IMR-90 (cell line): Measurements from ENCODE around the gene EPM2AIP1. TPM values are rescaled to one million over a fixed set of nuclear protein-coding genes. Genes with fewer than 3 reads are reported as not detected.

Experiments used
- ATAC-seq: fragments of 200-7000 bp; cut with Tn5 transposase; 2 replicates; pipeline ENCODE4 v1.9.1; 2020; ENCODE audit warnings: low read depth, mild to moderate bottlenecking, moderate library complexity
- BruUV-seq: library from RNA; stranded (reverse); fragments of 400-500 nt; replicated peaks from 2 replicates; lab custom pipeline; 2021; lab: Mats Ljungman, UMichigan
- CTCF ChIA-PET: fragments of 300-600 bp; formaldehyde crosslinking; extraction: SDS; loops from one replicate; lab custom pipeline; 2021; ENCODE audit warnings: antibody characterized with exemption; lab: Yijun Ruan, JAX
- POLR2A ChIA-PET: fragments of 300-600 bp; sonication (Branson Sonifier 250); formaldehyde crosslinking; loops from one replicate; lab custom pipeline; 2022; ENCODE audit warnings: antibody characterized with exemption; ENCODE audit not compliant: unreplicated experiment; lab: Charles Lee
- DNase-seq: peaks from one replicate; pipeline ENCODE4 v3.0.0; 2013
- H2AFZ ChIP-seq: replicated peaks from 2 replicates; pipeline ENCODE3; 2013; ENCODE audit warnings: low read length, mild to moderate bottlenecking; ENCODE audit not compliant: poor library complexity
- H2AK5ac ChIP-seq: 2 replicates; pipeline ENCODE4 v1.6.1; 2013; ENCODE audit warnings: low read depth, low read length, inconsistent platforms
- H2AK9ac ChIP-seq: replicated peaks from 2 replicates; pipeline ENCODE3; 2013; ENCODE audit warnings: mild to moderate bottlenecking, low read depth, low read length, moderate library complexity; ENCODE audit not compliant: poor library complexity
- H2BK120ac ChIP-seq: 2 replicates; pipeline ENCODE4 v1.6.1; 2013; ENCODE audit warnings: low read depth, low read length, inconsistent platforms
- H2BK15ac ChIP-seq: 3 replicates; pipeline ENCODE4 v1.6.1; 2013; ENCODE audit warnings: low read depth, low read length, inconsistent platforms
- H2BK20ac ChIP-seq: 2 replicates; pipeline ENCODE4 v1.6.1; 2013; ENCODE audit warnings: low read depth, mild to moderate bottlenecking, inconsistent platforms, low read length, moderate library complexity
- H2BK5ac ChIP-seq: 2 replicates; pipeline ENCODE4 v1.6.1; 2013; ENCODE audit warnings: mild to moderate bottlenecking, low read depth, low read length, inconsistent platforms; ENCODE audit not compliant: poor library complexity, severe bottlenecking
- H3K14ac ChIP-seq: replicated peaks from 2 replicates; pipeline ENCODE4 v1.6.1; 2013; ENCODE audit warnings: low read depth, low read length, inconsistent platforms
- H3K18ac ChIP-seq: 2 replicates; pipeline ENCODE4 v1.6.1; 2013; ENCODE audit warnings: low read depth, low read length, control low read depth
- H3K23ac ChIP-seq: 2 replicates; pipeline ENCODE4 v1.6.1; 2013; ENCODE audit warnings: low read depth, low read length, inconsistent platforms
- H3K27ac ChIP-seq: 2 replicates; pipeline ENCODE4 v1.5.1; 2013; ENCODE audit warnings: mild to moderate bottlenecking, control low read depth, low read length; ENCODE audit not compliant: insufficient read depth
- H3K27me3 ChIP-seq: 2 replicates; pipeline ENCODE4 v1.6.1; 2013; ENCODE audit warnings: low read length; ENCODE audit not compliant: control insufficient read depth, insufficient read depth
- H3K36me3 ChIP-seq: 2 replicates; pipeline ENCODE4 v1.6.1; 2013; ENCODE audit warnings: low read length, mixed read lengths; ENCODE audit not compliant: control insufficient read depth, insufficient read depth
- H3K4ac ChIP-seq: 2 replicates; pipeline ENCODE4 v1.6.1; 2013; ENCODE audit warnings: low read depth, low read length, inconsistent platforms
- H3K4me1 ChIP-seq: 2 replicates; pipeline ENCODE4 v1.6.1; 2013; ENCODE audit warnings: low read length, mixed read lengths; ENCODE audit not compliant: control insufficient read depth, insufficient read depth
- H3K4me2 ChIP-seq: 2 replicates; pipeline ENCODE4 v1.6.1; 2013; ENCODE audit warnings: low read depth, mild to moderate bottlenecking, control low read depth, low read length, moderate library complexity
- H3K4me3 ChIP-seq: 2 replicates; pipeline ENCODE4 v1.5.1; 2013; ENCODE audit warnings: low read depth, mild to moderate bottlenecking, control low read depth, low read length, moderate library complexity; ENCODE audit not compliant: insufficient read depth
- H3K56ac ChIP-seq: 2 replicates; pipeline ENCODE4 v1.6.1; 2013; ENCODE audit warnings: low read length, inconsistent platforms; ENCODE audit not compliant: insufficient read depth; ENCODE audit errors: extremely low read depth
- H3K79me1 ChIP-seq, 2 experiments: 2 replicates each; pipeline ENCODE4 v1.6.1; 2013; ENCODE audit warnings: low read length in 2 of 2, inconsistent platforms in 1 of 2, low read depth in 1 of 2
- H3K9ac ChIP-seq: 2 replicates; pipeline ENCODE4 v1.6.1; 2013; ENCODE audit warnings: low read depth, low read length, control low read depth
- H3K9me1 ChIP-seq: 2 replicates; pipeline ENCODE4 v1.6.1; 2013; ENCODE audit warnings: low read length, inconsistent platforms; ENCODE audit not compliant: insufficient read depth
- H3K9me3 ChIP-seq: 2 replicates; pipeline ENCODE4 v1.6.1; 2013; ENCODE audit warnings: low read length; ENCODE audit not compliant: control insufficient read depth, insufficient read depth
- H4K20me1 ChIP-seq: 2 replicates; pipeline ENCODE4 v1.6.1; 2013; ENCODE audit warnings: low read length, inconsistent platforms; ENCODE audit not compliant: insufficient read depth
- H4K5ac ChIP-seq: 2 replicates; pipeline ENCODE4 v1.6.1; 2013; ENCODE audit warnings: mild to moderate bottlenecking, low read depth, low read length, control low read depth
- H4K8ac ChIP-seq, 2 experiments: 2 replicates each; pipeline ENCODE4 v1.6.1; 2013; ENCODE audit warnings: low read depth in 2 of 2, low read length in 2 of 2, control low read depth in 1 of 2, inconsistent platforms in 1 of 2
- H4K91ac ChIP-seq: 2 replicates; pipeline ENCODE4 v1.6.1; 2013; ENCODE audit warnings: low read depth, low read length, inconsistent platforms; ENCODE audit not compliant: insufficient read depth
- BHLHE40 ChIP-seq: fragments of 150-350 bp; IDR thresholded peaks from 2 replicates; pipeline ENCODE4 v1.6.1; 2016; ENCODE audit warnings: mild to moderate bottlenecking, low read depth, low read length
- CEBPB ChIP-seq: IDR thresholded peaks from 2 replicates; pipeline ENCODE4 v1.6.1; 2012; ENCODE audit warnings: low read depth, low read length, improper control_type of control experiment
- CHD1 ChIP-seq: IDR thresholded peaks from 2 replicates; pipeline ENCODE4 v1.6.1; 2012; ENCODE audit warnings: low read depth, low read length, improper control_type of control experiment
- ELK1 ChIP-seq: fragments of 150-350 bp; IDR thresholded peaks from 2 replicates; pipeline ENCODE4 v1.6.1; 2016; ENCODE audit warnings: low read depth, mild to moderate bottlenecking, low read length, moderate library complexity, borderline replicate concordance
- FOS ChIP-seq: fragments of 150-350 bp; IDR thresholded peaks from 2 replicates; pipeline ENCODE4 v1.6.1; 2016; ENCODE audit warnings: low read depth, low read length
- MAFK ChIP-seq: IDR thresholded peaks from 2 replicates; pipeline ENCODE4 v1.6.1; 2012; ENCODE audit warnings: low read depth, low read length, improper control_type of control experiment
- MAZ ChIP-seq: IDR thresholded peaks from 2 replicates; pipeline ENCODE4 v1.6.1; 2012; ENCODE audit warnings: low read depth, mild to moderate bottlenecking, low read length, improper control_type of control experiment, moderate library complexity, borderline replicate concordance
- MXI1 ChIP-seq: IDR thresholded peaks from 2 replicates; pipeline ENCODE4 v1.6.1; 2012; ENCODE audit warnings: low read depth, mild to moderate bottlenecking, low read length, moderate library complexity, borderline replicate concordance
- NFE2L2 ChIP-seq: fragments of 150-350 bp; IDR thresholded peaks from 2 replicates; pipeline ENCODE4 v1.6.1; 2016; ENCODE audit warnings: low read depth, mild to moderate bottlenecking, low read length
- POLR2A ChIP-seq: IDR thresholded peaks from 2 replicates; pipeline ENCODE4 v1.6.1; 2012; ENCODE audit warnings: mild to moderate bottlenecking, low read depth, low read length
- RAD21 ChIP-seq: IDR thresholded peaks from 2 replicates; pipeline ENCODE4 v1.6.1; 2012; ENCODE audit warnings: low read length, improper control_type of control experiment
- RCOR1 ChIP-seq: IDR thresholded peaks from 2 replicates; pipeline ENCODE4 v1.6.1; 2012; ENCODE audit warnings: mild to moderate bottlenecking, low read length, improper control_type of control experiment; ENCODE audit not compliant: insufficient replicate concordance
- RFX5 ChIP-seq: IDR thresholded peaks from 2 replicates; pipeline ENCODE4 v1.8.0; 2012; ENCODE audit warnings: low read depth, mild to moderate bottlenecking, low read length, moderate library complexity
- SMC3 ChIP-seq: fragments of 150-350 bp; IDR thresholded peaks from 2 replicates; pipeline ENCODE4 v1.6.1; 2016; ENCODE audit warnings: low read depth, mild to moderate bottlenecking, antibody characterized with exemption, low read length, moderate library complexity
- USF2 ChIP-seq: fragments of 150-350 bp; IDR thresholded peaks from 2 replicates; pipeline ENCODE4 v1.6.1; 2017; ENCODE audit warnings: mild to moderate bottlenecking, antibody characterized with exemption, low read length, low read depth
- WGBS, 2 experiments: methylation state at CpG; one replicate each; pipeline versions ENCODE4 v1.1.5 to v1.1.7; 2013; ENCODE audit warnings: missing lambda C conversion rate in 2 of 2; ENCODE audit not compliant: insufficient read length in 1 of 2; ENCODE audit errors: extremely low coverage in 2 of 2; 5-methylcytosine and 5-hydroxymethylcytosine counted together
- dilution Hi-C: fragments of 300-500 bp; cut with HindIII; formaldehyde crosslinking; loops from one replicate; pipeline ENCODE4 v1.14.3; 2018; ENCODE audit warnings: low sequenced_read_pairs; ENCODE audit not compliant: unreplicated experiment
- in situ Hi-C: fragments of 300-500 bp; cut with MboI; formaldehyde crosslinking; loops from 3 replicates; pipeline ENCODE4 v1.14.3; 2019; ENCODE audit warnings: low sequenced_read_pairs, inconsistent platforms, mixed read lengths
- intact Hi-C: fragments of 100-400 bp; cut with micrococcal nuclease; formaldehyde crosslinking; loops from 2 replicates; pipeline ENCODE4 v1.10.0; 2022
- polyA plus RNA-seq, 3 experiments: library from polyadenylated mRNA; depleted of rRNA; stranded (reverse); fragments of >200 nt; gene quantifications; 2 replicates each; pipeline ENCODE4 v1.2.3, GENCODE V29; 2012; ENCODE audit warnings: low replicate concordance in 1 of 3
- total RNA-seq: library from RNA; depleted of rRNA; stranded (reverse); fragments of >200 nt; gene quantifications from 2 replicates; pipeline ENCODE4 v1.2.3, GENCODE V29; 2012
- TF ChIP-seq, protein P1 (sequence below): conservative IDR thresholded peaks from 2 replicates; pipeline ENCODE4 v1.5.1; 2012; ENCODE audit warnings: mild to moderate bottlenecking, low read depth, low read length, improper control_type of control experiment

Gene EPM2AIP1
- total and polyA plus RNA-seq, 2 of the 4 experiments (the other 2 are of a cell fraction) = 6.4 to 13.4 TPM

- no peak overlapping the region for H3K4me2 ChIP-seq
- TF ChIP-seq NFE2L2 (no peak), MAFK (no peak), POLR2A (no peak), FOS (no peak), ELK1 (no peak), RFX5 (no peak), RCOR1 (no peak), SMC3 (no peak), RAD21 (no peak), USF2 (no peak), MAZ (no peak), CHD1 (no peak), MXI1 (no peak), BHLHE40 (no peak), CEBPB (no peak)
- TF ChIP-seq, protein P1, sequence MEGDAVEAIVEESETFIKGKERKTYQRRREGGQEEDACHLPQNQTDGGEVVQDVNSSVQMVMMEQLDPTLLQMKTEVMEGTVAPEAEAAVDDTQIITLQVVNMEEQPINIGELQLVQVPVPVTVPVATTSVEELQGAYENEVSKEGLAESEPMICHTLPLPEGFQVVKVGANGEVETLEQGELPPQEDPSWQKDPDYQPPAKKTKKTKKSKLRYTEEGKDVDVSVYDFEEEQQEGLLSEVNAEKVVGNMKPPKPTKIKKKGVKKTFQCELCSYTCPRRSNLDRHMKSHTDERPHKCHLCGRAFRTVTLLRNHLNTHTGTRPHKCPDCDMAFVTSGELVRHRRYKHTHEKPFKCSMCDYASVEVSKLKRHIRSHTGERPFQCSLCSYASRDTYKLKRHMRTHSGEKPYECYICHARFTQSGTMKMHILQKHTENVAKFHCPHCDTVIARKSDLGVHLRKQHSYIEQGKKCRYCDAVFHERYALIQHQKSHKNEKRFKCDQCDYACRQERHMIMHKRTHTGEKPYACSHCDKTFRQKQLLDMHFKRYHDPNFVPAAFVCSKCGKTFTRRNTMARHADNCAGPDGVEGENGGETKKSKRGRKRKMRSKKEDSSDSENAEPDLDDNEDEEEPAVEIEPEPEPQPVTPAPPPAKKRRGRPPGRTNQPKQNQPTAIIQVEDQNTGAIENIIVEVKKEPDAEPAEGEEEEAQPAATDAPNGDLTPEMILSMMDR = no peak
- BruUV-seq = no TSS peak
Observed at GRCh38 chr3:37016903-37017302, 24.0 kb upstream of the EPM2AIP1 start.

More at GRCh38 chr3:37016903-37017302, 24.0 kb upstream of the EPM2AIP1 start:
- H3K56ac ChIP-seq = no peak overlapping the region
- H3K4me3 ChIP-seq = no peak overlapping the region
- H2BK120ac ChIP-seq = no peak overlapping the region
- peaks cover 45% of the 10 kb centered on the region for H3K36me3 ChIP-seq
- DNase-seq (no peak), ATAC-seq (no peak)
- ChIA-PET CTCF (no interaction called here), POLR2A (no interaction called here)
- H2BK20ac ChIP-seq = no peak overlapping the region
- no peaks in the 10 kb centered on the region for H4K20me1 ChIP-seq
- H3K4me1 ChIP-seq = no peaks in the 10 kb centered on the region
- no peak overlapping the region for H3K4ac ChIP-seq
- no peaks in the 10 kb centered on the region for H3K9me1 ChIP-seq
- H2BK15ac ChIP-seq = no peak overlapping the region
- no peak overlapping the region for H3K18ac ChIP-seq
- no peak overlapping the region for H3K23ac ChIP-seq
- H3K14ac ChIP-seq = no peak overlapping the region
- no peaks in the 10 kb centered on the region; a peak in 1 of 4 replicates for H3K79me1 ChIP-seq
- no peak overlapping the region for H4K5ac ChIP-seq
- H3K9ac ChIP-seq = no peak overlapping the region
- no peak overlapping the region for H2BK5ac ChIP-seq
- H3K27ac ChIP-seq = no peak overlapping the region
- dilution Hi-C loops (no loop called here), in situ Hi-C loops (no loop called here), intact Hi-C loops (no loop called here)
- no peak overlapping the region for H4K91ac ChIP-seq
- H3K27me3 ChIP-seq = no peaks in the 10 kb centered on the region
- H2AK5ac ChIP-seq = no peak overlapping the region
- H4K8ac ChIP-seq = no peak overlapping the region
- no CpG with 5 or more reads among the region's 8 CpGs for WGBS, 2 experiments
- H2AK9ac ChIP-seq = no peak overlapping the region
- no peak overlapping the region for H2AFZ ChIP-seq
- no peaks in the 10 kb centered on the region for H3K9me3 ChIP-seq
